ENCODE measurements around the gene EFCAB6.

DNA sequence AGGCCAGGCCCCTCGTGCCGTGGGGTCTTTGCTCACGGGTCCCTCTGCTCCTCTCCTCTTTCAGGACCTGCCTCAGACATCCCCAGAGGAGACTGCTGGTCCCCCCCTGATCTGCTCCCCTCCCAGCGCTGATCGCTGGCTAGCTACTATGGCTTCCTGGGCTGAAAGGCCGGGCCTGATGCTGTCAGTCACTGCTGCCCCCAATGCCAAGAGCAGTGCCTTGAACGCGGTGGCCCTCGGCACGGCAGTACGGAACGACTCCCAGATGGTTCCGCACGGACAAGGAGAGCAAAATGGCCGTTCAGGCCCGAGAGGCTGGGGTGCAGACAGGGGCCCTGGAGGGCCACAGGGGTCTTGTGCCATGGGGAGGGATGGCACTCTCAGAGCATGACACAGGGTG is 28.7 kb upstream of the EFCAB6 start:
- TF ChIP-seq, protein P1, sequence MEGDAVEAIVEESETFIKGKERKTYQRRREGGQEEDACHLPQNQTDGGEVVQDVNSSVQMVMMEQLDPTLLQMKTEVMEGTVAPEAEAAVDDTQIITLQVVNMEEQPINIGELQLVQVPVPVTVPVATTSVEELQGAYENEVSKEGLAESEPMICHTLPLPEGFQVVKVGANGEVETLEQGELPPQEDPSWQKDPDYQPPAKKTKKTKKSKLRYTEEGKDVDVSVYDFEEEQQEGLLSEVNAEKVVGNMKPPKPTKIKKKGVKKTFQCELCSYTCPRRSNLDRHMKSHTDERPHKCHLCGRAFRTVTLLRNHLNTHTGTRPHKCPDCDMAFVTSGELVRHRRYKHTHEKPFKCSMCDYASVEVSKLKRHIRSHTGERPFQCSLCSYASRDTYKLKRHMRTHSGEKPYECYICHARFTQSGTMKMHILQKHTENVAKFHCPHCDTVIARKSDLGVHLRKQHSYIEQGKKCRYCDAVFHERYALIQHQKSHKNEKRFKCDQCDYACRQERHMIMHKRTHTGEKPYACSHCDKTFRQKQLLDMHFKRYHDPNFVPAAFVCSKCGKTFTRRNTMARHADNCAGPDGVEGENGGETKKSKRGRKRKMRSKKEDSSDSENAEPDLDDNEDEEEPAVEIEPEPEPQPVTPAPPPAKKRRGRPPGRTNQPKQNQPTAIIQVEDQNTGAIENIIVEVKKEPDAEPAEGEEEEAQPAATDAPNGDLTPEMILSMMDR (IDR thresholded peaks at IDR 0.05), result no peak
- TF ChIP-seq POLR2A (IDR thresholded peaks at IDR 0.05), result no peak

All from heart left ventricle (tissue), 13 donors.